IPS-18a (cell line): ENCODE results near the gene KCTD10.
"Not testable (repeated sequence)": the region's sequence is repeated elsewhere in the genome, so short reads cannot be mapped to it uniquely, and the experiment has no call there.

Source experiments
- H3K27ac ChIP-seq: one replicate; pipeline ENCODE4 v1.5.1; 2013; ENCODE audit warnings: low read length
- H3K27me3 ChIP-seq: one replicate; pipeline ENCODE4 v1.6.1; 2013; ENCODE audit warnings: mild to moderate bottlenecking, low read length; ENCODE audit not compliant: control insufficient read depth, insufficient read depth
- H3K36me3 ChIP-seq: one replicate; pipeline ENCODE4 v1.6.1; 2013; ENCODE audit warnings: low read depth, low read length; ENCODE audit not compliant: control insufficient read depth
- H3K4me1 ChIP-seq: one replicate; pipeline ENCODE4 v1.6.1; 2013; ENCODE audit warnings: low read depth, low read length; ENCODE audit not compliant: control insufficient read depth
- H3K4me3 ChIP-seq: one replicate; pipeline ENCODE4 v1.5.1; 2013; ENCODE audit warnings: low read length
- H3K9ac ChIP-seq: one replicate; pipeline ENCODE4 v1.6.1; 2013; ENCODE audit warnings: mild to moderate bottlenecking, low read length, moderate library complexity
- H3K9me3 ChIP-seq: one replicate; pipeline ENCODE4 v1.6.1; 2013; ENCODE audit warnings: low read depth, low read length; ENCODE audit not compliant: control insufficient read depth

KCTD10 gene

GRCh38 chr12:109443794-109444193 is 33.3 kb downstream of the KCTD10 start:
- no peak overlapping the region for H3K27ac ChIP-seq
- H3K4me1 ChIP-seq: no peaks in the 10 kb centered on the region
- H3K9ac ChIP-seq: no peak overlapping the region
- H3K27me3 ChIP-seq: no peaks in the 10 kb centered on the region
- peaks cover 18% of the 10 kb centered on the region for H3K36me3 ChIP-seq
- H3K9me3 ChIP-seq: no peaks in the 10 kb centered on the region
- H3K4me3 ChIP-seq: no peak overlapping the region

- Histone ChIP-seq H3K27me3 (no peaks in the 10 kb centered on the region), H3K4me1 (peaks cover 5% of the 10 kb centered on the region), H3K9ac (peak overlapping the region; percentile 5), H3K36me3 (no peaks in the 10 kb centered on the region), H3K27ac (no peak overlapping the region), H3K4me3 (no peak overlapping the region), H3K9me3 (no peaks in the 10 kb centered on the region)
These were observed 36.1 kb downstream of the KCTD10 start for GRCh38 chr12:109440851-109441490.

GRCh38 chr12:109439951-109440350 is 37.1 kb downstream of the KCTD10 start:
- not testable (repeated sequence) for H3K4me3 ChIP-seq, H3K9me3 ChIP-seq, H3K36me3 ChIP-seq, H3K9ac ChIP-seq, H3K27ac ChIP-seq, H3K27me3 ChIP-seq
- peaks cover 15% of the 10 kb centered on the region for H3K4me1 ChIP-seq

GRCh38 chr12:109439181-109439580 is 37.9 kb downstream of the KCTD10 start:
- Histone ChIP-seq H3K9me3 (no peaks in the 10 kb centered on the region), H3K27ac (no peak overlapping the region), H3K4me3 (no peak overlapping the region), H3K4me1 (peaks cover 19% of the 10 kb centered on the region), H3K27me3 (no peaks in the 10 kb centered on the region), H3K36me3 (no peaks in the 10 kb centered on the region), H3K9ac (no peak overlapping the region)

- H3K27ac ChIP-seq: no peak overlapping the region
- no peaks in the 10 kb centered on the region for H3K36me3 ChIP-seq
- no peak overlapping the region for H3K9ac ChIP-seq
- no peaks in the 10 kb centered on the region for H3K9me3 ChIP-seq
- no peaks in the 10 kb centered on the region for H3K27me3 ChIP-seq
- H3K4me1 ChIP-seq: peaks cover 23% of the 10 kb centered on the region
- peak overlapping the region; percentile 24 for H3K4me3 ChIP-seq
These were observed 40.9 kb downstream of the KCTD10 start for GRCh38 chr12:109436188-109436560.

- Histone ChIP-seq H3K27ac (no peak overlapping the region), H3K27me3 (no peaks in the 10 kb centered on the region), H3K9me3 (no peaks in the 10 kb centered on the region), H3K4me3 (peak overlapping the region; percentile 24), H3K9ac (no peak overlapping the region), H3K36me3 (no peaks in the 10 kb centered on the region), H3K4me1 (peaks cover 23% of the 10 kb centered on the region)
These were observed 41.5 kb downstream of the KCTD10 start for GRCh38 chr12:109435428-109436187.

- Histone ChIP-seq H3K36me3 (no peaks in the 10 kb centered on the region), H3K4me1 (peaks cover 23% of the 10 kb centered on the region), H3K27me3 (no peaks in the 10 kb centered on the region), H3K27ac (no peak overlapping the region), H3K9ac (no peak overlapping the region), H3K9me3 (no peaks in the 10 kb centered on the region), H3K4me3 (no peak overlapping the region)
These were observed 42.5 kb downstream of the KCTD10 start for GRCh38 chr12:109434582-109434981.

GRCh38 chr12:109433618-109434017 is 43.5 kb downstream of the KCTD10 start:
- no peaks in the 10 kb centered on the region for H3K9me3 ChIP-seq
- H3K36me3 ChIP-seq: no peaks in the 10 kb centered on the region
- peaks cover 23% of the 10 kb centered on the region for H3K4me1 ChIP-seq
- no peak overlapping the region for H3K27ac ChIP-seq
- H3K4me3 ChIP-seq: no peak overlapping the region
- H3K27me3 ChIP-seq: no peaks in the 10 kb centered on the region
- no peak overlapping the region for H3K9ac ChIP-seq

- Histone ChIP-seq H3K27ac (no peak overlapping the region), H3K36me3 (no peaks in the 10 kb centered on the region), H3K9ac (no peak overlapping the region), H3K27me3 (no peaks in the 10 kb centered on the region), H3K4me1 (peaks cover 23% of the 10 kb centered on the region), H3K4me3 (no peak overlapping the region), H3K9me3 (no peaks in the 10 kb centered on the region)
These were observed 44.2 kb downstream of the KCTD10 start for GRCh38 chr12:109432842-109433304.

GRCh38 chr12:109432431-109432830 is 44.7 kb downstream of the KCTD10 start:
- H3K27me3 ChIP-seq: no peaks in the 10 kb centered on the region
- no peaks in the 10 kb centered on the region for H3K9me3 ChIP-seq
- H3K36me3 ChIP-seq: no peaks in the 10 kb centered on the region
- peaks cover 23% of the 10 kb centered on the region for H3K4me1 ChIP-seq
- no peak overlapping the region for H3K27ac ChIP-seq
- no peak overlapping the region for H3K4me3 ChIP-seq
- H3K9ac ChIP-seq: no peak overlapping the region

GRCh38 chr12:109430244-109430643 is 46.9 kb downstream of the KCTD10 start:
- no peak overlapping the region for H3K4me3 ChIP-seq
- no peak overlapping the region for H3K9ac ChIP-seq
- no peaks in the 10 kb centered on the region for H3K9me3 ChIP-seq
- H3K27ac ChIP-seq: no peak overlapping the region
- H3K27me3 ChIP-seq: no peaks in the 10 kb centered on the region
- no peaks in the 10 kb centered on the region for H3K36me3 ChIP-seq
- peaks cover 11% of the 10 kb centered on the region for H3K4me1 ChIP-seq

GRCh38 chr12:109428804-109429203 is 48.3 kb downstream of the KCTD10 start:
- not testable (repeated sequence) for H3K27me3 ChIP-seq, H3K27ac ChIP-seq, H3K9ac ChIP-seq, H3K36me3 ChIP-seq, H3K4me3 ChIP-seq, H3K9me3 ChIP-seq, H3K4me1 ChIP-seq
